ENCODE results near the gene MRPL1. TPM values are rescaled to one million over a fixed set of nuclear protein-coding genes. Genes with fewer than 3 reads are reported as not detected.

Gene MRPL1
- total RNA-seq, 2 experiments from 2014 or later, result 45.6 to 47.2 TPM

GRCh38 chr4:77821775-77822174 is 40.9 kb upstream of the MRPL1 start:
- Mint-ChIP-seq H3K9me3 (ENCODE audit: insufficient read depth) (no peaks in the 10 kb centered on the region), H3K27me3 (ENCODE audit: low read depth) (no peaks in the 10 kb centered on the region), H3K27ac (peak overlapping the region; percentile 99), H3K36me3 (ENCODE audit: low read depth) (peaks cover 23% of the 10 kb centered on the region), H3K4me3 (peak overlapping the region; percentile 92), H3K4me1 (ENCODE audit: low read depth) (peaks cover 27% of the 10 kb centered on the region)
- peak; percentile 48 for DNase-seq
- ATAC-seq, result no peak
- CTCF ChIA-PET, result interaction anchor here (2.8 kb wide), 1 partner anchor 40 kb away, joined by 28 read pairs; the partner anchor contains the start of gene MRPL1
- POLR2A ChIA-PET, result interaction anchor here (2.8 to 7.3 kb wide), 3 partner anchors 22 to 38 kb away, joined by 49 to 437 read pairs (median 114); partner anchors contain the start of gene MRPL1

- DNase-seq (no peak), ATAC-seq (no peak)
- H3K27ac Mint-ChIP-seq, result no peak overlapping the region
- no peaks in the 10 kb centered on the region for H3K27me3 Mint-ChIP-seq (ENCODE audit: low read depth)
- ChIA-PET CTCF (interaction anchor here (1.6 to 2.7 kb wide), 3 partner anchors 17 to 36 kb away, joined by 4 to 12 read pairs (median 8); partner anchors contain the start of gene MRPL1), POLR2A (interaction anchor here (1.6 to 3.8 kb wide), 2 partner anchors 27 to 36 kb away, joined by 9 to 28 read pairs; partner anchors contain the start of gene MRPL1)
- no peaks in the 10 kb centered on the region for H3K9me3 Mint-ChIP-seq (ENCODE audit: insufficient read depth)
- peaks cover 36% of the 10 kb centered on the region for H3K4me1 Mint-ChIP-seq (ENCODE audit: low read depth)
- H3K4me3 Mint-ChIP-seq, result no peak overlapping the region
- peaks cover 5% of the 10 kb centered on the region for H3K36me3 Mint-ChIP-seq (ENCODE audit: low read depth)
Measured at GRCh38 chr4:77826275-77826674, 36.4 kb upstream of the MRPL1 start.

- peaks cover 27% of the 10 kb centered on the region for H3K4me1 Mint-ChIP-seq (ENCODE audit: low read depth)
- ATAC-seq (peak; percentile 56), DNase-seq (no peak)
- ChIA-PET POLR2A (interaction anchor here (0.6 to 3.8 kb wide), 4 partner anchors 9 to 35 kb away, joined by 3 to 28 read pairs (median 7); partner anchors contain the start of gene MRPL1), CTCF (interaction anchor here (0.9 to 2.7 kb wide), 5 partner anchors 10 to 35 kb away, joined by 3 to 12 read pairs (median 5); partner anchors contain the start of gene MRPL1)
- H3K27ac Mint-ChIP-seq, result peak overlapping the region; percentile 74
- no peaks in the 10 kb centered on the region for H3K27me3 Mint-ChIP-seq (ENCODE audit: low read depth)
- H3K9me3 Mint-ChIP-seq (ENCODE audit: insufficient read depth), result no peaks in the 10 kb centered on the region
- no peak overlapping the region for H3K4me3 Mint-ChIP-seq
- H3K36me3 Mint-ChIP-seq (ENCODE audit: low read depth), result peaks cover 3% of the 10 kb centered on the region
Measured at GRCh38 chr4:77827343-77827742, 35.3 kb upstream of the MRPL1 start.

DNA sequence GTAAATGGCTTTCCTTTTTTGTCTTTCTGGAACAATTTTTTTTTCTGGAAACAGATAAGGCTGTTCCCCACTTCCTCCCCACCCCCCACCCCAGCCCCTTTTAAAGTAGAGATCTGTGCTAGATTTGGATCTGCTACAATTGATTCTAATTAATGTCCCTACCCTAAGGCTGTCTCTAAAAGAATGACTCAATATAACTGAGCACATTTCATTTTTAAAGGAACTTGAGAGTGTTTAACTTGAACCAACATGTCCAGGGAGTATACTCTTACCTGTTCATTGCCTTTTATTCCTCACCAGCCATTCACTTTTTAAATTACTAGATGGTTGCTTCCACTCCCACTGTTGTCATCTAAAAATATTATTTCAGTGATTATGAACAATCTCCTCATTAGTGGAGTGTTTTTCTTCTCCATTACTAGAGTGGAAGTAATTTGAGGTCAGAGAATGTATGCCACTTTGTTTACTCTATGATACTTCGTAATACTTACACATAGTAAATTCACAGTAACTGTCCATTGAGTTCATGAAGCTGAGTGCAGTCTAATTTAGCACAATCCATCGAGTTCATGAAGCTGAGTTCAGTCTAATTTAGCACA is 29.4 kb upstream of the MRPL1 start:
- H3K4me1 Mint-ChIP-seq (ENCODE audit: low read depth), result peaks cover 3% of the 10 kb centered on the region
- ChIA-PET CTCF (no interaction called here), POLR2A (interaction anchor here (2.5 kb wide), 1 partner anchor 13 kb away, joined by 14 read pairs; no protein-coding TSS in a partner anchor)
- DNase-seq, result no peak
- H3K36me3 Mint-ChIP-seq (ENCODE audit: low read depth), result no peaks in the 10 kb centered on the region
- ATAC-seq, result no peak
- H3K9me3 Mint-ChIP-seq (ENCODE audit: insufficient read depth), result no peaks in the 10 kb centered on the region
- no peaks in the 10 kb centered on the region for H3K27me3 Mint-ChIP-seq (ENCODE audit: low read depth)
- H3K4me3 Mint-ChIP-seq, result no peak overlapping the region
- H3K27ac Mint-ChIP-seq, result no peak overlapping the region

DNA sequence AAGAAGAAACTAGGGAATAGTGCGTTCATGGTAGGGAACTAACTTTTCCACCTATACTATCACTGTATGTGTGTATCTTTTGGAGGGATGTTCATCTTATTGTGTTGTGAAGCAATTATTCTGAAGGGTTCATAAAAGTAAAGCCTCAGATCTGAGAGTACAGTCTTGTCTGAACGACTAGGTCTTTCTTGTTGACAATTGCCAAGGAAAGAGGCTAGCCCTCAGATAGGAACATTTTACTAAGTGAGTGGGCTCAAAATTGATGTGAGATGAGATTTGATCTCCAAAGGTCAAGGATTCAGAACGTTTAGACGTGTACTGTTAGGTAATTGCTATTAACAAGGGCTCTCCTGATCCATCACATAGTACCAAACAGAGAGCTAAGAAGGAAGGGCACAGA is 28.2 kb upstream of the MRPL1 start:
- Mint-ChIP-seq H3K27me3 (ENCODE audit: low read depth) (no peaks in the 10 kb centered on the region), H3K4me1 (ENCODE audit: low read depth) (no peaks in the 10 kb centered on the region), H3K36me3 (ENCODE audit: low read depth) (no peaks in the 10 kb centered on the region), H3K27ac (no peak overlapping the region), H3K4me3 (no peak overlapping the region), H3K9me3 (ENCODE audit: insufficient read depth) (no peaks in the 10 kb centered on the region)
- CTCF ChIA-PET, result no interaction called here
- DNase-seq (no peak), ATAC-seq (no peak)
- POLR2A ChIA-PET, result no interaction called here

- Mint-ChIP-seq H3K36me3 (ENCODE audit: low read depth) (no peaks in the 10 kb centered on the region), H3K4me3 (no peak overlapping the region), H3K27me3 (ENCODE audit: low read depth) (no peaks in the 10 kb centered on the region), H3K4me1 (ENCODE audit: low read depth) (peaks cover 17% of the 10 kb centered on the region), H3K27ac (no peak overlapping the region), H3K9me3 (ENCODE audit: insufficient read depth) (no peaks in the 10 kb centered on the region)
- ChIA-PET POLR2A (interaction anchor here (1.4 to 1.6 kb wide), 2 partner anchors 9 to 24 kb away, joined by 3 to 4 read pairs; no protein-coding TSS in a partner anchor), CTCF (interaction anchor here (1.0 to 2.1 kb wide), 3 partner anchors 9 to 17 kb away, joined by 3 to 6 read pairs (median 4); no protein-coding TSS in a partner anchor)
- ATAC-seq (peak; percentile 64), DNase-seq (no peak)
Measured at GRCh38 chr4:77843628-77844027, 19.0 kb upstream of the MRPL1 start.

GRCh38 chr4:77844363-77844762 is 18.3 kb upstream of the MRPL1 start:
- H3K4me1 Mint-ChIP-seq (ENCODE audit: low read depth), result peaks cover 19% of the 10 kb centered on the region
- no peak for ATAC-seq
- H3K27me3 Mint-ChIP-seq (ENCODE audit: low read depth), result no peaks in the 10 kb centered on the region

DNA sequence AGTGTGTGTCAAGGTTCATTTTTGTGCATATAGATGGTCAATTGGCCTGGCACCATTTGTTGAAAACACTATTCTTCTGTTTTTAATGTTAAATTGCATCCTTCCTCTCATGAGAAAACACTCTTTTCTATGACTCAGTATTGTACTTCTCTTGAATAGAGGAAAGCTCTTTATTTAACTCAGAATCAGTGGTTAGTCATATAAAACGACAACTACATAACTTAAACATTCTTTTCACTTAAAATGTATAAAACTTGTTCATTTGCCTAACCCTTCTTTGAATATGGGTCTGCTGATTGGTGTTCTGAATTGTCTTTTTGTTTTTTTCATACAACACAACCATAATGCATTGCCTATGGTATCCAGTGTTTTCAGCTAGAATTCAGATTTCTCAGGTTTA is 17.2 kb upstream of the MRPL1 start:
- Mint-ChIP-seq H3K9me3 (ENCODE audit: insufficient read depth) (no peaks in the 10 kb centered on the region), H3K27me3 (ENCODE audit: low read depth) (no peaks in the 10 kb centered on the region), H3K4me3 (no peak overlapping the region), H3K36me3 (ENCODE audit: low read depth) (no peaks in the 10 kb centered on the region), H3K27ac (no peak overlapping the region), H3K4me1 (ENCODE audit: low read depth) (peaks cover 19% of the 10 kb centered on the region)
- ATAC-seq (no peak), DNase-seq (no peak)
- CTCF ChIA-PET, result interaction anchor here (1.1 to 1.2 kb wide), 2 partner anchors 17 to 111 kb away, joined by 3 to 4 read pairs; no protein-coding TSS in a partner anchor
- POLR2A ChIA-PET, result interaction anchor here (1.0 to 1.2 kb wide), 2 partner anchors 15 to 25 kb away, joined by 3 to 5 read pairs; no protein-coding TSS in a partner anchor

More at GRCh38 chr4:77844363-77844762, 18.3 kb upstream of the MRPL1 start:
- Mint-ChIP-seq H3K36me3 (ENCODE audit: low read depth) (no peaks in the 10 kb centered on the region), H3K27ac (no peak overlapping the region), H3K9me3 (ENCODE audit: insufficient read depth) (no peaks in the 10 kb centered on the region), H3K4me3 (no peak overlapping the region)
- CTCF ChIA-PET, result interaction anchor here (1.2 to 2.1 kb wide), 2 partner anchors 9 to 11 kb away, joined by 3 to 6 read pairs; no protein-coding TSS in a partner anchor
- no peak for DNase-seq
- POLR2A ChIA-PET, result interaction anchor here (0.5 to 1.6 kb wide), 3 partner anchors 8 to 26 kb away, joined by 3 to 4 read pairs (median 3); no protein-coding TSS in a partner anchor

DNA sequence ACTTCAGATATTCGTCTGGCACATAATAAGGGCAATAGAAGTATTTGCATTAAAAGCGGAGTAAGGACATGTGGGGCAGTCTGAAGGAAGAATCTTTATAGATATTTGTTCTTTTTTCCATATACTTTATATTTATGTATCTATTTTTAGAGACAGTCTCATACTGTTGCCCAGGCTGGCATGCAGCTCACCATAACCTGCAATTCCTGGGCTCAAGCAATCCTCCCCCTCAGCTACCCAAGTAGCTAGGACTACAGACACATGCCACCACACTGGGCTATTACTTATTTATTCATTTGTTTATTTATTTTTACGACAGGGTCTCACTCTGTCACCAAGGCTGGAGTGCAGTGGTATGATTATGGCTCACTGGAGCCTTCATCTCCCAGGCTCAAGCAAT is 16.7 kb upstream of the MRPL1 start:
- POLR2A ChIA-PET, result interaction anchor here (1.0 to 1.2 kb wide), 2 partner anchors 15 to 26 kb away, joined by 3 to 5 read pairs; no protein-coding TSS in a partner anchor
- no peak overlapping the region for H3K4me3 Mint-ChIP-seq
- H3K9me3 Mint-ChIP-seq (ENCODE audit: insufficient read depth), result no peaks in the 10 kb centered on the region

DNA sequence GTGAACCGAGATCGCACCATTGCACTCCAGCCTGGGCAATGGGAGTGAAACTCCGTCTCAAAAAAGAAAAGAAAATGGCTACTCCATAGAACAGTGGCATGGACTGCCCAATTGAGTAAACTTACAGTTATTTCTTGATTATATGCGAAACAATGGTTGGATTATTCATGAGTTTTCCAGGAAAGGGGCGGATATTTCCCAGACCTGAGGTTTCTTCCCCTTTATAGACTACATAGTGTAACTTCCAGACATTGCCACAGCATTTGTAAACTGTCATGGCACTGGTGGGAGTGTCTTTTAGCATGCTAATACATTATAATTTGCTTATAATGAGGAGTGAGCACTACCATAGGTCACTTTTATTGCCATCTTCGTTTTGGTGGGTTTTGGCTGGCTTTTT is 14.1 kb upstream of the MRPL1 start:
- no peaks in the 10 kb centered on the region for H3K27me3 Mint-ChIP-seq (ENCODE audit: low read depth)
- ATAC-seq (no peak), DNase-seq (no peak)
- peaks cover 36% of the 10 kb centered on the region for H3K4me1 Mint-ChIP-seq (ENCODE audit: low read depth)
- H3K9me3 Mint-ChIP-seq (ENCODE audit: insufficient read depth), result no peaks in the 10 kb centered on the region
- POLR2A ChIA-PET, result interaction anchor here (0.6 to 1.8 kb wide), 2 partner anchors 14 to 16 kb away, joined by 3 to 7 read pairs; partner anchors contain the start of gene MRPL1
- CTCF ChIA-PET, result interaction anchor here (2.3 kb wide), 1 partner anchor 14 kb away, joined by 6 read pairs; the partner anchor contains the start of gene MRPL1
- H3K4me3 Mint-ChIP-seq, result no peak overlapping the region
- no peaks in the 10 kb centered on the region for H3K36me3 Mint-ChIP-seq (ENCODE audit: low read depth)
- H3K27ac Mint-ChIP-seq, result no peak overlapping the region

More for the DNA sequence above, 16.7 kb upstream of the MRPL1 start:
- ATAC-seq (no peak), DNase-seq (no peak)
- Mint-ChIP-seq H3K27me3 (ENCODE audit: low read depth) (no peaks in the 10 kb centered on the region), H3K27ac (no peak overlapping the region), H3K4me1 (ENCODE audit: low read depth) (peaks cover 19% of the 10 kb centered on the region), H3K36me3 (ENCODE audit: low read depth) (no peaks in the 10 kb centered on the region)
- CTCF ChIA-PET, result interaction anchor here (1.1 to 1.2 kb wide), 2 partner anchors 16 to 111 kb away, joined by 3 to 4 read pairs; no protein-coding TSS in a partner anchor

GRCh38 chr4:77849278-77849965 is 13.2 kb upstream of the MRPL1 start:
- Mint-ChIP-seq H3K4me1 (ENCODE audit: low read depth) (peaks cover 39% of the 10 kb centered on the region), H3K36me3 (ENCODE audit: low read depth) (no peaks in the 10 kb centered on the region), H3K4me3 (no peak overlapping the region), H3K9me3 (ENCODE audit: insufficient read depth) (no peaks in the 10 kb centered on the region), H3K27me3 (ENCODE audit: low read depth) (no peaks in the 10 kb centered on the region), H3K27ac (no peak overlapping the region)
- ATAC-seq (no peak), DNase-seq (no peak)
- ChIA-PET CTCF (interaction anchor here (2.3 kb wide), 1 partner anchor 13 kb away, joined by 6 read pairs; the partner anchor contains the start of gene MRPL1), POLR2A (interaction anchor here (0.6 to 5.0 kb wide), 4 partner anchors 13 to 31 kb away, joined by 3 to 114 read pairs (median 8); partner anchors contain the start of genes CNOT6L and MRPL1)
